K562 (cell line): ENCODE results near the gene MYO7A. TPM values are rescaled to one million over a fixed set of nuclear protein-coding genes. Genes with fewer than 3 reads are reported as not detected.

Experiments
- BACH1 ChIP-seq: fragments of 200-800 bp; sonication (Bioruptor generic); IDR thresholded peaks from 2 replicates; pipeline ENCODE4 v1.6.1; 2016; ENCODE audit warnings: missing genetic modification characterization, missing compliant biosample characterization
- FOSL1 ChIP-seq: fragments of 200-800 bp; sonication (Bioruptor generic); conservative IDR thresholded peaks from 2 replicates; pipeline ENCODE4 v1.6.1; 2016; ENCODE audit warnings: missing genetic modification characterization, missing compliant biosample characterization
- KAT2B ChIP-seq: IDR thresholded peaks from one replicate; pipeline ENCODE4 v1.6.1; 2012; ENCODE audit warnings: low read depth, mild to moderate bottlenecking, control low read depth, inconsistent platforms, low read length, moderate library complexity
- PRPF4 ChIP-seq: fragments of 200-400 bp; formaldehyde crosslinking; IDR thresholded peaks from one replicate; pipeline ENCODE4 v1.6.1; 2017; ENCODE audit warnings: low read length, low read depth, mild to moderate bottlenecking; ENCODE audit not compliant: insufficient read depth, poor library complexity, severe bottlenecking
- RBFOX2 ChIP-seq: fragments of 200-400 bp; formaldehyde crosslinking; IDR thresholded peaks from 2 replicates; pipeline ENCODE4 v1.6.1; 2017; ENCODE audit warnings: low read depth, mild to moderate bottlenecking, low read length, moderate library complexity
- ZFPM2 ChIP-seq: fragments of 250-450 bp; sonication (Bioruptor Pico); IDR thresholded peaks from 2 replicates; pipeline ENCODE4 v1.5.1; 2022; ENCODE audit warnings: mild to moderate bottlenecking
- polyA plus RNA-seq, 8 experiments: library from polyadenylated mRNA; depleted of rRNA in 4 of 8; stranded (reverse) in 5 of 8; unstranded in 3 of 8; fragments of >200 nt; fragmentation: Nextera tagmentation in 2 of 8; fragmentation: Illumina TruSeq in 1 of 8; extraction: Ambion mirVana in 2 of 8; extraction: Trizol in 1 of 8; gene quantifications; 2 replicates each; pipeline versions ENCODE4 v1.2.1 to v1.2.3, GENCODE V29; 2011 to 2014; ENCODE audit warnings: inconsistent platforms in 1 of 8, missing spikeins in 1 of 8
- total RNA-seq, 7 experiments: library from RNA; depleted of rRNA in 6 of 7; stranded (reverse); fragments of >200 nt in 6 of 7; fragmentation: Illumina TruSeq in 2 of 7; extraction: Trizol in 2 of 7; gene quantifications; 2 replicates each; pipeline versions ENCODE4 v1.2.1 to v1.2.3, GENCODE V29; 2011 to 2021; ENCODE audit warnings: low replicate concordance in 1 of 7
- TF ChIP-seq, protein P1 (sequence below): fragments of 450-650 bp; IDR thresholded peaks from 2 replicates; pipeline ENCODE4 v1.6.1; 2018; ENCODE audit not compliant: partially characterized antibody
- TF ChIP-seq, protein P2 (sequence below): fragments of 450-650 bp; conservative IDR thresholded peaks from 2 replicates; pipeline ENCODE4 v1.6.1; 2016; ENCODE audit warnings: missing genetic modification characterization, low read depth, mild to moderate bottlenecking, control low read depth, missing compliant biosample characterization
- TF ChIP-seq, protein P3 (sequence below): fragments of 250-450 bp; sonication (Bioruptor Pico); IDR thresholded peaks from 2 replicates; pipeline ENCODE4 v1.8.0; 2022; ENCODE audit warnings: inconsistent platforms

MYO7A gene
- total and polyA plus RNA-seq, 9 of the 15 experiments (the other 6 are each of a cell fraction or from before 2014, with no cell fraction given): 0.01 to 0.11 (median 0.07) TPM; not detected in 1

DNA sequence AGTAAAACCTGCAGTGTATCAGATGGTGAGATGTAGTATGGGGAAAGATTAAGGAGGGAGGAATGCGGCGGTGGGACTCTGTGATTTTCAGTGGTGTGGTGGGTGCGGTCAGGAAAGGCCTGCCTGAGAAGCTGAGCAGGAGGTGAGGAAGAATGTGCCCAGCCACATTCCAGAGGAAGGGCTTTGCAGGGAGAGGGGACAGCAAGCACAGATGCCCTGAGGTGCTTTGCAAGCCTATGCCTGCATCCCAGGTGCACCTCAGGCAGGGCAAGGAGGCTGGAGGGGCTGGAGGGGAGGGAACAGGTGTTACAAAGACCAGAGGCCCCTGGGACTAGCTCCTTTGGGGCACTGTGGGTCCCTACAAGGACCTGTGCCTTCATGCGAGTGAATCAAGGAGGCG, 42.1 kb downstream of the MYO7A start (continued):
- TF ChIP-seq KAT2B (no peak), PRPF4 (no peak), FOSL1 (no peak), ZFPM2 (CRISPR knock-in tag) (no peak), RBFOX2 (no peak), BACH1 (tag) (no peak)
- TF ChIP-seq, protein P1, sequence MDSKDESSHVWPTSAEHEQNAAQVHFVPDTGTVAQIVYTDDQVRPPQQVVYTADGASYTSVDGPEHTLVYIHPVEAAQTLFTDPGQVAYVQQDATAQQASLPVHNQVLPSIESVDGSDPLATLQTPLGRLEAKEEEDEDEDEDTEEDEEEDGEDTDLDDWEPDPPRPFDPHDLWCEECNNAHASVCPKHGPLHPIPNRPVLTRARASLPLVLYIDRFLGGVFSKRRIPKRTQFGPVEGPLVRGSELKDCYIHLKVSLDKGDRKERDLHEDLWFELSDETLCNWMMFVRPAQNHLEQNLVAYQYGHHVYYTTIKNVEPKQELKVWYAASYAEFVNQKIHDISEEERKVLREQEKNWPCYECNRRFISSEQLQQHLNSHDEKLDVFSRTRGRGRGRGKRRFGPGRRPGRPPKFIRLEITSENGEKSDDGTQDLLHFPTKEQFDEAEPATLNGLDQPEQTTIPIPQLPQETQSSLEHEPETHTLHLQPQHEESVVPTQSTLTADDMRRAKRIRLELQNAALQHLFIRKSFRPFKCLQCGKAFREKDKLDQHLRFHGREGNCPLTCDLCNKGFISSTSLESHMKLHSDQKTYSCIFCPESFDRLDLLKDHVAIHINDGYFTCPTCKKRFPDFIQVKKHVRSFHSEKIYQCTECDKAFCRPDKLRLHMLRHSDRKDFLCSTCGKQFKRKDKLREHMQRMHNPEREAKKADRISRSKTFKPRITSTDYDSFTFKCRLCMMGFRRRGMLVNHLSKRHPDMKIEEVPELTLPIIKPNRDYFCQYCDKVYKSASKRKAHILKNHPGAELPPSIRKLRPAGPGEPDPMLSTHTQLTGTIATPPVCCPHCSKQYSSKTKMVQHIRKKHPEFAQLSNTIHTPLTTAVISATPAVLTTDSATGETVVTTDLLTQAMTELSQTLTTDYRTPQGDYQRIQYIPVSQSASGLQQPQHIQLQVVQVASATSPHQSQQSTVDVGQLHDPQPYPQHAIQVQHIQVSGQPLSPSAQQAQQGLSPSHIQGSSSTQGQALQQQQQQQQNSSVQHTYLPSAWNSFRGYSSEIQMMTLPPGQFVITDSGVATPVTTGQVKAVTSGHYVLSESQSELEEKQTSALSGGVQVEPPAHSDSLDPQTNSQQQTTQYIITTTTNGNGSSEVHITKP: no peak
- TF ChIP-seq, protein P2, sequence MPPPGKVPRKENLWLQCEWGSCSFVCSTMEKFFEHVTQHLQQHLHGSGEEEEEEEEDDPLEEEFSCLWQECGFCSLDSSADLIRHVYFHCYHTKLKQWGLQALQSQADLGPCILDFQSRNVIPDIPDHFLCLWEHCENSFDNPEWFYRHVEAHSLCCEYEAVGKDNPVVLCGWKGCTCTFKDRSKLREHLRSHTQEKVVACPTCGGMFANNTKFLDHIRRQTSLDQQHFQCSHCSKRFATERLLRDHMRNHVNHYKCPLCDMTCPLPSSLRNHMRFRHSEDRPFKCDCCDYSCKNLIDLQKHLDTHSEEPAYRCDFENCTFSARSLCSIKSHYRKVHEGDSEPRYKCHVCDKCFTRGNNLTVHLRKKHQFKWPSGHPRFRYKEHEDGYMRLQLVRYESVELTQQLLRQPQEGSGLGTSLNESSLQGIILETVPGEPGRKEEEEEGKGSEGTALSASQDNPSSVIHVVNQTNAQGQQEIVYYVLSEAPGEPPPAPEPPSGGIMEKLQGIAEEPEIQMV: no peak
- TF ChIP-seq, protein P3, sequence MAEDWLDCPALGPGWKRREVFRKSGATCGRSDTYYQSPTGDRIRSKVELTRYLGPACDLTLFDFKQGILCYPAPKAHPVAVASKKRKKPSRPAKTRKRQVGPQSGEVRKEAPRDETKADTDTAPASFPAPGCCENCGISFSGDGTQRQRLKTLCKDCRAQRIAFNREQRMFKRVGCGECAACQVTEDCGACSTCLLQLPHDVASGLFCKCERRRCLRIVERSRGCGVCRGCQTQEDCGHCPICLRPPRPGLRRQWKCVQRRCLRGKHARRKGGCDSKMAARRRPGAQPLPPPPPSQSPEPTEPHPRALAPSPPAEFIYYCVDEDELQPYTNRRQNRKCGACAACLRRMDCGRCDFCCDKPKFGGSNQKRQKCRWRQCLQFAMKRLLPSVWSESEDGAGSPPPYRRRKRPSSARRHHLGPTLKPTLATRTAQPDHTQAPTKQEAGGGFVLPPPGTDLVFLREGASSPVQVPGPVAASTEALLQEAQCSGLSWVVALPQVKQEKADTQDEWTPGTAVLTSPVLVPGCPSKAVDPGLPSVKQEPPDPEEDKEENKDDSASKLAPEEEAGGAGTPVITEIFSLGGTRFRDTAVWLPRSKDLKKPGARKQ (CRISPR knock-in tag): no peak
